Measurements from ENCODE around the gene CXCL8.

- TF ChIP-seq CTCF (IDR thresholded peaks at IDR 0.05; ENCODE audit: poor library complexity, severe bottlenecking) = no peak
- no peak for TF ChIP-seq SMC3 (conservative IDR thresholded peaks at IDR 0.05; ENCODE audit: poor library complexity)
- TF ChIP-seq EZH2 (IDR thresholded peaks at IDR 0.05; ENCODE audit: borderline replicate concordance, insufficient read depth, low read length, poor library complexity, severe bottlenecking) = no peak
- no peak for TF ChIP-seq EP300 (conservative IDR thresholded peaks at IDR 0.05; ENCODE audit: poor library complexity, severe bottlenecking)
Measured at GRCh38 chr4:73725985-73726384, 14.4 kb upstream of the CXCL8 start.

Data from neural cell (in vitro differentiated cells).